Measurements from ENCODE around the gene CAMK2G.

Gene CAMK2G

DNA sequence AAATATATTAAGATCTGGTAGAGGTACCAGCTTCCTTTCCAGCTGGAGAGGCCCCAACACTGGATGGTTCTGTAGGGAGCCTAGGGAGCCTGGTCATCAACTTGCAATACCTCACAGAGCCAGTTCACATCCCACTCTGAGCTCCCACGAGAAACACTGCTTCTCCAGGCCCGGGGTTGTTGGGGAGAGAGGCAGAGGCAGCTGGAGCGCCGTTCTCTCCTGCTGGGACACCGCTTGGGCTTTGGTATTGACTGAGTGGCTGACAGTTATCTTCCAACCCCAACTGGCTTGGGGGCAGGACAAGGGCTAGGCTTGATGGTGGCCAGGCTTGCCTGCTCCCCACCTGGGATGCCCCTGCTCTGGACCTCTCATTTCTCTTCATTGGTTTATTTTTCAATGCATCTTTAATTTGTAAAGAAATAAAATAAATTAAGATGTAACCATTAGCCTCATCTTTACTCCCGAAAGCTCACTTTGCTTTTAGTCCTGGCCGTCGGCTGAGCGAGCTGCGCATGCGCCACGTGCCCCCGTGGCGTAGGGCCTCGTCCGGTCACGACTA, 102.6 kb downstream of the CAMK2G start:
- DNase-seq (ENCODE audit: low spot score) = peak; percentile 76

DNA sequence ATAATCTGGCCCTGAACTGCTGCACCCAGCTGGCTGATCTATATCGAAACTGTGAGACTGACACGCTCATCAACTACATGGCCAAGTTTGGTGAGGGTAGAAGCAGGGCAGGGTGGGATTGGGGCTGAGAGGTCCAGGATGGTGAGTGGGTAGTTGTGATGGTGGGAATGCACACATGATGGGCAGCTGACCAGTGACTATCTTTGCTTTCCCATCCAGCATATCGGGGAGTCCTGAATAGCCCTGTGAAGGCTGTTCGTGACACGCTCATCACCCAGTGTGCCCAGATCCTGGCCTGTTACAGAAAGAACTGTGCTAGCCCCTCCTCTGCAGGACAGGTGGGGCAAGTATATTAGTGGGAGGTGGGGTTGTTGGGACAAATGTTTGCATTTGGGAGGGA, 105.0 kb downstream of the CAMK2G start:
- DNase-seq (ENCODE audit: low spot score) = no peak

DNA sequence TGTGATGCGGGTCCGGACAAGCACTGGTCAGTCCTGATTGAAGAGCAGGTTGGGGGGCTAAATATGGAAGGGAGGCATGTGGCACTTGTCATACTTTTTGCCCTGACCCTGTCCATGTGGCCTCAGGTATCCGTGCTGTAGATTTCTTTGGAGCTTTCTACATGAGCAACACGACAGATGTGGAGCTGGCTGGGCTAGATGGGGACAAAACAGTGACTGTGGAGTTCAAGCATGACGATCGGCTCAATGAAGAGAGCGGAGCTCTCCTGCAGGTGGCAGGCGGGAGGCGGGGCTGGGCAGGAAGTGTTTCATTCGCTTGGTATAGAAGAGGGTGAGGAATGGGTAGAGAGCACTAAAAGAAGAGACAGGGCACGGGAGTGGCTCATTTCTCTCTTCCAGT, 105.5 kb downstream of the CAMK2G start:
- no peak for DNase-seq (ENCODE audit: low spot score)

DNA sequence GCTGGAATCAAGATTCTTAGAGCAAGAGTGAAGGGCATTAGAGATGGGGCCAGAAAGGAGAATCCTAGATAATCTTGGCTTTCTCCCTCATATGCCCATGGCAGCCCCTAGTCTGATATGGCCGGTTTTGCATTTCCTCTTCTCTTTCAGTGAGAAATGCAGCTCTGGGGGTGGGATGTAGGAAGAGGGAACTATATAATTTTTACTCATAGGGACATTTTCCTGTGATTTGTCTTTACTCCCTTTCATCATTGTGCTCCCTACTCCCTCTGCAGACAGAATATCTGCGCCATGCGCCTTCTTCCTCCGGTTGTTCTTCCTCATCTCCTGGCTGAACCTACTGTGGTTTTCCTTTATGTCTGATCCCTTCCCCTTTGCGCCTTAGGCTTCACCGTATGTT, 109.3 kb downstream of the CAMK2G start:
- no peak for DNase-seq (ENCODE audit: low spot score)

DNA sequence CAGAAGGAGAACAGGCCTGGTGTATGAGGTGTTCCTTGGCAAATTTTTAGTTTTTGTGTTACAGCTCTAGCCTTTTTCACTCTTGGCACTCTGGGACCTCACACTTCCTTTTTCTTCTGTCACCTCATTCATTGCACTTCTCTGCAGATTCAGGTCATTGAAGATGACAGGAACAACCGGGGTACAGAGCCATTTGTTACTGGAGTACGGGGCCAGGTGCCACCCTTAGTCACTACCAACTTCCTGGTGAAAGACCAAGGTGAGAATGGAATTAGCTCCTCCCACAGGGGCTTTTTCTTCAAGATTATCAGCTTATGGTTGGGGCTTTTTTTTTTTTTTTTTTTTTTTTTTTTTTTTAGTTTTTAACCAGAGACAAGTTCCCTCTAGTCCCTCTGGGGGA, 111.0 kb downstream of the CAMK2G start:
- no peak for DNase-seq (ENCODE audit: low spot score)

DNA sequence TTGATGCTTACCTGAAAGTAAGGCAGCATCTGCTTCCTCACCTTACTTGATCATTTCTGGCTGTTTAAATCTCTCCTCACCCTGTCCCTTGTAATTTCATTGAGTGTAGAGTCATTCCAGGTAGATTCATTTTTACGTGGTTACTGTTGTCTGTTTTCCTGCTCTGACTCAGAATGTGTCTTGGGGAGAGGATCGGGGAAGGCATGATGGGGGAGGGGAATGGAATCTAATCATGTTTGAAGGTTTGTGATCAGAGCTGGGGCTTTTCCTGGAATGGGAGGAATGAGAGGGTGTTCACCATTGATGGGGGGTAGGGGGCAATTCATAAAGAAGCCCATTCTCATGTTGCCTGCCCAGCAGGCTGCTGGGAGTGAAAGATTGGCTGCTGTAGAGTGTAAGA, 111.4 kb downstream of the CAMK2G start:
- no peak for DNase-seq (ENCODE audit: low spot score)
